ENCODE data around the gene CIC.
A peak's percentile ranks its signal among the peaks of the same experiment; 100 is the strongest.

CIC gene

GRCh38 chr19:42277821-42278451 is 8.9 kb downstream of the CIC start:
- Histone ChIP-seq H3K4me1 (ENCODE audit: control insufficient read depth in 2 of 2, insufficient read depth in 2 of 2, low read length in 2 of 2) (peaks cover 41 to 46% of the 10 kb centered on the region in 2 donors), H3K9me3 (ENCODE audit: control insufficient read depth in 2 of 2, low read length in 2 of 2) (no peaks in the 10 kb centered on the region), H3K36me3 (ENCODE audit: control insufficient read depth in 2 of 2, insufficient read depth in 2 of 2, low read length in 2 of 2) (peaks cover 16 to 20% of the 10 kb centered on the region in 2 donors), H3K27ac (ENCODE audit: low read depth in 2 of 2, low read length in 2 of 2) (peak overlapping the region; percentile 35 to 97), H3K27me3 (ENCODE audit: control insufficient read depth in 2 of 2, insufficient read depth in 2 of 2, low read length in 2 of 2) (no peaks in the 10 kb centered on the region), H3K4me3 (ENCODE audit: low read length in 2 of 2) (no peak overlapping the region), H3K9ac (ENCODE audit: low read depth in 1 of 2, low read length in 2 of 2) (peak overlapping the region in 1 of 2 donors; percentile 66)

- H3K36me3 ChIP-seq (ENCODE audit: control insufficient read depth in 2 of 2, insufficient read depth in 2 of 2, low read length in 2 of 2) = peaks cover 10 to 15% of the 10 kb centered on the region in 2 donors
- no peak overlapping the region for H3K4me3 ChIP-seq (ENCODE audit: low read length in 2 of 2)
- H3K9me3 ChIP-seq (ENCODE audit: control insufficient read depth in 2 of 2, low read length in 2 of 2) = no peaks in the 10 kb centered on the region
- no peaks in the 10 kb centered on the region for H3K27me3 ChIP-seq (ENCODE audit: control insufficient read depth in 2 of 2, insufficient read depth in 2 of 2, low read length in 2 of 2)
- H3K27ac ChIP-seq (ENCODE audit: low read depth in 2 of 2, low read length in 2 of 2) = peak overlapping the region; percentile 35 to 97
- peak overlapping the region in 1 of 2 donors; percentile 66 for H3K9ac ChIP-seq (ENCODE audit: low read depth in 1 of 2, low read length in 2 of 2)
- peaks cover 46 to 52% of the 10 kb centered on the region in 2 donors for H3K4me1 ChIP-seq (ENCODE audit: control insufficient read depth in 2 of 2, insufficient read depth in 2 of 2, low read length in 2 of 2)
Observed at GRCh38 chr19:42278452-42279154, 9.6 kb downstream of the CIC start.

GRCh38 chr19:42279155-42279901 is 10.3 kb downstream of the CIC start:
- H3K9ac ChIP-seq (ENCODE audit: low read depth in 1 of 2, low read length in 2 of 2) = peak overlapping the region; percentile 10 to 66
- no peaks in the 10 kb centered on the region for H3K27me3 ChIP-seq (ENCODE audit: control insufficient read depth in 2 of 2, insufficient read depth in 2 of 2, low read length in 2 of 2)
- H3K9me3 ChIP-seq (ENCODE audit: control insufficient read depth in 2 of 2, low read length in 2 of 2) = no peaks in the 10 kb centered on the region
- H3K4me1 ChIP-seq (ENCODE audit: control insufficient read depth in 2 of 2, insufficient read depth in 2 of 2, low read length in 2 of 2) = peaks cover 46 to 52% of the 10 kb centered on the region in 2 donors
- peak overlapping the region; percentile 16 to 97 for H3K27ac ChIP-seq (ENCODE audit: low read depth in 2 of 2, low read length in 2 of 2)
- peaks cover 4 to 7% of the 10 kb centered on the region in 2 donors for H3K36me3 ChIP-seq (ENCODE audit: control insufficient read depth in 2 of 2, insufficient read depth in 2 of 2, low read length in 2 of 2)
- peak overlapping the region; percentile 73 to 79 for H3K4me3 ChIP-seq (ENCODE audit: low read length in 2 of 2)

- H3K27me3 ChIP-seq (ENCODE audit: control insufficient read depth in 2 of 2, insufficient read depth in 2 of 2, low read length in 2 of 2) = no peaks in the 10 kb centered on the region
- H3K9me3 ChIP-seq (ENCODE audit: control insufficient read depth in 2 of 2, low read length in 2 of 2) = no peaks in the 10 kb centered on the region
- peak overlapping the region; percentile 75 to 97 for H3K27ac ChIP-seq (ENCODE audit: low read depth in 2 of 2, low read length in 2 of 2)
- H3K36me3 ChIP-seq (ENCODE audit: control insufficient read depth in 2 of 2, insufficient read depth in 2 of 2, low read length in 2 of 2) = peaks cover 0 to 2% of the 10 kb centered on the region in 2 donors
- H3K4me3 ChIP-seq (ENCODE audit: low read length in 2 of 2) = peak overlapping the region; percentile 73 to 79
- H3K9ac ChIP-seq (ENCODE audit: low read depth in 1 of 2, low read length in 2 of 2) = peak overlapping the region; percentile 66 to 68
- H3K4me1 ChIP-seq (ENCODE audit: control insufficient read depth in 2 of 2, insufficient read depth in 2 of 2, low read length in 2 of 2) = peaks cover 52 to 53% of the 10 kb centered on the region in 2 donors
Observed at GRCh38 chr19:42279902-42280814, 11.1 kb downstream of the CIC start.

- H3K9ac ChIP-seq (ENCODE audit: low read depth in 1 of 2, low read length in 2 of 2) = peak overlapping the region; percentile 24 to 66
- no peaks in the 10 kb centered on the region for H3K36me3 ChIP-seq (ENCODE audit: control insufficient read depth in 2 of 2, insufficient read depth in 2 of 2, low read length in 2 of 2)
- no peaks in the 10 kb centered on the region for H3K27me3 ChIP-seq (ENCODE audit: control insufficient read depth in 2 of 2, insufficient read depth in 2 of 2, low read length in 2 of 2)
- peak overlapping the region; percentile 73 to 79 for H3K4me3 ChIP-seq (ENCODE audit: low read length in 2 of 2)
- H3K27ac ChIP-seq (ENCODE audit: low read depth in 2 of 2, low read length in 2 of 2) = peak overlapping the region; percentile 75 to 97
- H3K9me3 ChIP-seq (ENCODE audit: control insufficient read depth in 2 of 2, low read length in 2 of 2) = no peaks in the 10 kb centered on the region
- peaks cover 57% of the 10 kb centered on the region in 2 donors for H3K4me1 ChIP-seq (ENCODE audit: control insufficient read depth in 2 of 2, insufficient read depth in 2 of 2, low read length in 2 of 2)
Observed at GRCh38 chr19:42280815-42281145, 11.7 kb downstream of the CIC start.

GRCh38 chr19:42281146-42281826 is 12.2 kb downstream of the CIC start:
- H3K4me1 ChIP-seq (ENCODE audit: control insufficient read depth in 2 of 2, insufficient read depth in 2 of 2, low read length in 2 of 2) = peaks cover 60 to 61% of the 10 kb centered on the region in 2 donors
- peak overlapping the region; percentile 73 to 97 for H3K27ac ChIP-seq (ENCODE audit: low read depth in 2 of 2, low read length in 2 of 2)
- no peaks in the 10 kb centered on the region for H3K36me3 ChIP-seq (ENCODE audit: control insufficient read depth in 2 of 2, insufficient read depth in 2 of 2, low read length in 2 of 2)
- H3K9ac ChIP-seq (ENCODE audit: low read depth in 1 of 2, low read length in 2 of 2) = peak overlapping the region; percentile 32 to 59
- peak overlapping the region; percentile 14 to 41 for H3K4me3 ChIP-seq (ENCODE audit: low read length in 2 of 2)
- H3K27me3 ChIP-seq (ENCODE audit: control insufficient read depth in 2 of 2, insufficient read depth in 2 of 2, low read length in 2 of 2) = no peaks in the 10 kb centered on the region
- no peaks in the 10 kb centered on the region for H3K9me3 ChIP-seq (ENCODE audit: control insufficient read depth in 2 of 2, low read length in 2 of 2)

GRCh38 chr19:42281827-42282762 is 13.0 kb downstream of the CIC start:
- H3K4me1 ChIP-seq (ENCODE audit: control insufficient read depth in 2 of 2, insufficient read depth in 2 of 2, low read length in 2 of 2) = peaks cover 58 to 61% of the 10 kb centered on the region in 2 donors
- no peaks in the 10 kb centered on the region for H3K9me3 ChIP-seq (ENCODE audit: control insufficient read depth in 2 of 2, low read length in 2 of 2)
- no peaks in the 10 kb centered on the region for H3K27me3 ChIP-seq (ENCODE audit: control insufficient read depth in 2 of 2, insufficient read depth in 2 of 2, low read length in 2 of 2)
- H3K27ac ChIP-seq (ENCODE audit: low read depth in 2 of 2, low read length in 2 of 2) = peak overlapping the region; percentile 73 to 97
- peak overlapping the region in 1 of 2 donors; percentile 14 for H3K4me3 ChIP-seq (ENCODE audit: low read length in 2 of 2)
- H3K9ac ChIP-seq (ENCODE audit: low read depth in 1 of 2, low read length in 2 of 2) = no peak overlapping the region
- H3K36me3 ChIP-seq (ENCODE audit: control insufficient read depth in 2 of 2, insufficient read depth in 2 of 2, low read length in 2 of 2) = peaks cover 0 to under 1% of the 10 kb centered on the region in 2 donors

- Histone ChIP-seq H3K4me3 (ENCODE audit: low read length in 2 of 2) (peak overlapping the region; percentile 61 to 78), H3K4me1 (ENCODE audit: control insufficient read depth in 2 of 2, insufficient read depth in 2 of 2, low read length in 2 of 2) (peaks cover 55 to 58% of the 10 kb centered on the region in 2 donors), H3K36me3 (ENCODE audit: control insufficient read depth in 2 of 2, insufficient read depth in 2 of 2, low read length in 2 of 2) (peaks cover 6 to 8% of the 10 kb centered on the region in 2 donors), H3K27ac (ENCODE audit: low read depth in 2 of 2, low read length in 2 of 2) (peak overlapping the region; percentile 81 to 97), H3K9ac (ENCODE audit: low read depth in 1 of 2, low read length in 2 of 2) (peak overlapping the region; percentile 58 to 81), H3K27me3 (ENCODE audit: control insufficient read depth in 2 of 2, insufficient read depth in 2 of 2, low read length in 2 of 2) (no peaks in the 10 kb centered on the region), H3K9me3 (ENCODE audit: control insufficient read depth in 2 of 2, low read length in 2 of 2) (no peaks in the 10 kb centered on the region)
Observed at GRCh38 chr19:42282819-42283187, 13.8 kb downstream of the CIC start.

All from mucosa of rectum (tissue), 2 donors.